Effector memory CD4-positive, alpha-beta T cell (primary cell): ENCODE measurements around the gene GLRX.
A peak's percentile ranks its signal among the peaks of the same experiment; 100 is the strongest.

Source experiments
- DNase-seq, 3 donors: peaks; one replicate each; pipeline ENCODE4 v3.0.0-alpha.2; 2020
- H3K27ac ChIP-seq: 2 replicates; pipeline ENCODE4 v1.7.0; 2013; ENCODE audit warnings: mild to moderate bottlenecking, low read length, moderate library complexity; ENCODE audit not compliant: insufficient read depth, poor library complexity, severe bottlenecking
- H3K27me3 ChIP-seq: replicated peaks from 2 replicates; pipeline ENCODE4 v1.7.0; 2013; ENCODE audit warnings: mild to moderate bottlenecking, low read length; ENCODE audit not compliant: insufficient read depth, control insufficient read depth, poor library complexity, severe bottlenecking
- H3K36me3 ChIP-seq: 2 replicates; pipeline ENCODE4 v1.7.0; 2013; ENCODE audit warnings: mild to moderate bottlenecking, low read length, moderate library complexity; ENCODE audit not compliant: control insufficient read depth, insufficient read depth
- H3K4me1 ChIP-seq: 2 replicates; pipeline ENCODE4 v1.7.0; 2013; ENCODE audit warnings: low read length, mild to moderate bottlenecking; ENCODE audit not compliant: control insufficient read depth, insufficient read depth, poor library complexity, severe bottlenecking
- H3K4me3 ChIP-seq: 2 replicates; pipeline ENCODE4 v1.7.0; 2013; ENCODE audit warnings: low read length, low read depth, mild to moderate bottlenecking; ENCODE audit not compliant: insufficient read depth, poor library complexity, severe bottlenecking
- H3K9me3 ChIP-seq: 2 replicates; pipeline ENCODE4 v1.7.0; 2013; ENCODE audit warnings: mild to moderate bottlenecking, low read length, moderate library complexity; ENCODE audit not compliant: control insufficient read depth

GLRX gene

DNA sequence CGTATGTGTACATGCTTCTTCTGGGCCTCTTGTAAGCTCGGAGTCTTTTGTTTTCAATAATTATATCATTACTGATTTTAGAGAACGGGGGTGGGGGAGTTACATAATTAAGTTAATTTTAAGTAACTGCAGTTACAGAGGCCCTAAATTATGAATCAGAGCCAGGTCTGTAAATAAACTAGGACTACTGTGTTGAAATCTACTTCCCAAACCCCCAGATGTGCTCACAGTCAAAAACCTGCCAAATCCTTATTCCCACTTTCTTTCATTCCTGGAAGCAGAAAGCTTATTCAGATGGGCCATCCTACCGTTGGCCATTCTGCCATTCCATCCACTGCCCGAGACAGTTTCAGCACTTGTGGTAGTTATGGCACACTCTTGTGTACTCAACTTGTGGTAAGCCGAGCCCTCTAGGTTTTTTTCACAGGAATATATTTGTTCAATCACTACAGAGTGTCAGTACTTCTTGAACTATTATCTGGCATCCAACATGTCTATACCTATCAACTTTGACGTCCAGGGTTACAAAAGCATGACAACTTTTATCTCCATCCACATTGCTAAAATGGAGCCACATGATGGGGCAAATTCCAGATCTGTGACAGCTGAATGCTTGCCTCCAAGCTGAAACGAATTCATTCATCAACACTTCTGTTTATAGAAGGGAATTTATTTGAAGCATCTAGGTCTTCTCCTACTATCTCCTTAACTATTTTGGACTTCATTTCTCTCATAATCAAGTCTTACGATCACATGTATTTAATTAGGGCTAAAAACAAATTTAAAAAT lies 37.8 kb downstream of the GLRX start:
- Histone ChIP-seq H3K4me3 (no peak overlapping the region), H3K4me1 (no peaks in the 10 kb centered on the region), H3K9me3 (no peaks in the 10 kb centered on the region), H3K27me3 (no peaks in the 10 kb centered on the region), H3K36me3 (no peaks in the 10 kb centered on the region), H3K27ac (no peak overlapping the region)
- DNase-seq, result no peak

DNA sequence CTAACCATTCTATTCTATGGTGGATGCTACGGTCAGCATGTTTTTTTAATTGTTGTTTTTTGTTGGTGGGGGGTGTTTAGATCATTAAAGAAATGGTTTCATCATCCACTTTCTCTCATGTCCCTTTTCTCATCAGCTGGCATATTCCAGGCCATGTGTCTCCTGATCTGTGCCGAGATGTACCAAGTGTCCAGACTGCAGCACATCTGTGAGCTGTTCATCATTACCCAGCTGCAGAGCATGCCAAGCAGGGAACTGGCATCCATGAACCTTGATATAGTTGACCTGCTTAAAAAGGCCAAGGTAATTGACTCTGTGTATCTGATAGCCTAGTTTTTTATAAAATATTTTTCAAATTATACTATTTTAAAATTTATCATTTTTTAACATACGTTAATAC lies 38.9 kb downstream of the GLRX start:
- no peak overlapping the region for H3K4me3 ChIP-seq
- no peaks in the 10 kb centered on the region for H3K36me3 ChIP-seq
- H3K27ac ChIP-seq, result no peak overlapping the region
- no peaks in the 10 kb centered on the region for H3K27me3 ChIP-seq
- H3K9me3 ChIP-seq, result no peaks in the 10 kb centered on the region
- no peak for DNase-seq
- H3K4me1 ChIP-seq, result no peaks in the 10 kb centered on the region

DNA sequence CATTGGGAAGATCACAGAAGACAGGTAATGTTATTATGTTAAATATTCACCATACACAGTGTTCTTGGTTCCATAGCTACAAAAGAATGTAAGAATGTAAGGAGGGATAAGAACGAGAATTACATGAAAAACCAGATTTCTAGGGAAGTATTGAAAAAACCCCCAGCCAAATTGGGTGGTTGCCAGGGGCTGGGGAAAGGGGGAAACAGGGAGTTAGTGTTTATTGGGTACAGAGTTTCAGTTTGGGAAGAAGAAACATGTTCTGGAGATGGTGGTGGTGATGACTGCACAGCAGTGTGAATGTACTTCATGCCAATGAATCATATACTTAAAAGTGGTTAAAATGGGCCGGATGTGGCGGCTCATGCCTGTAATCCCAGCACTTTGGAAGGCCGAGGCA lies 40.3 kb downstream of the GLRX start:
- no peaks in the 10 kb centered on the region for H3K4me1 ChIP-seq
- H3K27ac ChIP-seq, result no peak overlapping the region
- H3K27me3 ChIP-seq, result no peaks in the 10 kb centered on the region
- H3K36me3 ChIP-seq, result no peaks in the 10 kb centered on the region
- H3K4me3 ChIP-seq, result no peak overlapping the region
- no peaks in the 10 kb centered on the region for H3K9me3 ChIP-seq
- DNase-seq, result no peak

DNA sequence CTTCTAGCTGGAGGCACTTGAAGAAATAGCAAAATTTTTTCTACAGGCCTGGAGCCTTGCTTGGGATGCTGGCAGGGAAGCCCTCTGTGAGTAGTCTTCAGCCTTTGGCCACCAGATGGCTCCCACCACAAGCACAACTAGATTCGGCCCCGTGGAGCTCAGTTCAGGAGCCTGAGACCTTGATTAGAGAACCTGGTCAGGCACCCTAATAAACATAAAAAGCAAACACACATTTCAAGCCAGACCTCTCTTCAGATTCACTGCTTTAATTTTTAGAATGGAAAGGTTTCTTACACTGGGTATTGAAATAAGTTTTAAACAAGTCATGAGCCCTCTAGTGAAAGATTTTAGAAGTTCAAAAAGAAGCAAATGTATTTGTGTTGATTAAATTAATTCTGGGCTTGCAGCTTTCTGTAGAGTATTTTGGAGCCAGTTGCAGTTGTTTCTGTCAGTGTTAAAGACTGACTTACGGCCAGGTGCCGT lies 41.4 kb downstream of the GLRX start:
- H3K27me3 ChIP-seq, result no peaks in the 10 kb centered on the region
- no peaks in the 10 kb centered on the region for H3K9me3 ChIP-seq
- H3K4me1 ChIP-seq, result no peaks in the 10 kb centered on the region
- DNase-seq, result peak; percentile 41 to 62 (median 43)
- H3K36me3 ChIP-seq, result no peaks in the 10 kb centered on the region
- H3K27ac ChIP-seq, result no peak overlapping the region
- H3K4me3 ChIP-seq, result peak overlapping the region; percentile 14

DNA sequence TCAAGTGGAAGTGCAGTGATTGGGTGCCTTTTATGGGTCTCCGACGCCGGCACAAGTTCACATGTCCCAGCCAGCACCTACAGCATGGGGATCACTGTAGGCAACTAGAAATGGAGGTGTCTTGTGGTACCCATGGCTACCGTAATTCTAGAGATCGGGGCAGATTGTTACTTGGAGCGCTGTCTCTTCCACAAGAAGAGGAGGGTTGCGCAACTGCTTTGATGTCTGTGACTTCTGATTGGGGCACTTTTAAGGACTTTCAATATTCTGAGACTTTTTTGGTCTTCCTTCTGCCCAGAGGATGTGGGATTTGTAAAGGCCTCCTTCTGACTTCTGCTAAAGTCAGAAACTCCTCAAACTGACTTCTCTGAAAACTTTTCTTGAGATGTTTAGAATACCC lies 41.9 kb downstream of the GLRX start:
- Histone ChIP-seq H3K4me3 (no peak overlapping the region), H3K27me3 (no peaks in the 10 kb centered on the region), H3K36me3 (no peaks in the 10 kb centered on the region), H3K27ac (no peak overlapping the region), H3K9me3 (no peaks in the 10 kb centered on the region), H3K4me1 (no peaks in the 10 kb centered on the region)
- no peak for DNase-seq

- DNase-seq, result no peak
- Histone ChIP-seq H3K27ac (no peak overlapping the region), H3K36me3 (no peaks in the 10 kb centered on the region), H3K4me3 (no peak overlapping the region), H3K9me3 (no peaks in the 10 kb centered on the region), H3K27me3 (no peaks in the 10 kb centered on the region), H3K4me1 (no peaks in the 10 kb centered on the region)
These were observed 42.9 kb downstream of the GLRX start for GRCh38 chr5:95779611-95780010.

DNA sequence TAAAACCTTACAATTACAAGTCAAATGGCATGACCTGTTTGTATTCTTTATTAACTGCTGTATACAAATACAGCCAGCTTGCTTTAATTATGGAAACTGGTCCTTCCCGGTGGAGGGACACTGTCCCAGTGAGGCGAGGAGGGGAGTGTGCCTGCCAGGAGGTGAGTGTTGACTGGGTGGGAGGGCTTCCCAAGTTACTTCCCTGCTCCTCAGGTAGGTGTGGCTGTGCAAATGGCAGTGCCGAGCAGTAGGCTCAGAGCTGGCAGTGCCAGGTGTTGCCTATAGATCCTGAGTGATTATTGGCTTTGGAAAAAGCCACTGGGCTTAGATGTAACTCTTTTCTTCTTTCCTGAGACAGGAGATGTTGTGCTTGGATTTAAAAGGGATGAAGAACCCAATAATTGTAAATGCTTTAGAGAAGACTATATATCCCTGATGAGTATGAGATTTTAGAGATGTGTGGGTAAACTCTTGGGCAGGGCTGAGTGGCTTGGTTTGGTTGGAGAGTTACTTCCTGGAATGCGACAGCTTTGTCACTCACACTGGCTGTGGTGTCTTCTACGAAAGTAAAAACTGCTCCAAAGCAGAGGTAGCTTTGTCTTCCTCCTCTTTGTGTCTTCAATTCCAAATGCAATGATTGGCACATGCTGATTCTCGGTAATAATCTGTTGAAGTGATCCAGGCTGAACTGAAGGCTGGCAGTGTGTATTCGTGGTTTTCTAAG lies 43.7 kb downstream of the GLRX start:
- no peak for DNase-seq
- Histone ChIP-seq H3K27ac (no peak overlapping the region), H3K4me1 (no peaks in the 10 kb centered on the region), H3K4me3 (no peak overlapping the region), H3K27me3 (no peaks in the 10 kb centered on the region), H3K36me3 (no peaks in the 10 kb centered on the region), H3K9me3 (no peaks in the 10 kb centered on the region)

DNA sequence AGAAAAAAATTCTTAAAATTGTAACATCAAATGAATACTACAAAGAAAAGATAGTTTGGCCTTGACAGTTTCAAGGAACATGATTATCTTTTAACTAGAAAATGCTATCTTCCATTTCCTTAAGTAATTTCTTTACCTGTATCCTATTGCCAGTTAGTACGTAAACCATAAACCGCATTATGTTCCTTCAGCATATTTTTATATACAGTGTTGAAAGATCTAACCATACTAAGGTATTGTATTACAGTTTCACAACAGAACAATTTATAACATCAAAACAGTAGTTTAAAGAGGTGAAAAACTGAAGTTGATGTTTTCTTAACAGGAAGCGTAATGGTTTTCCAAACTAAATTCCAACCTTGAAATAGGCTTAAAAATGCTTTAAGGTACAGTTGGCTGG lies 45.1 kb downstream of the GLRX start:
- H3K27ac ChIP-seq, result no peak overlapping the region

GRCh38 chr5:95773335-95774059 lies 49.0 kb downstream of the GLRX start:
- no peak for DNase-seq
- Histone ChIP-seq H3K4me3 (no peak overlapping the region), H3K27ac (no peak overlapping the region)

More for the DNA sequence above, 45.1 kb downstream of the GLRX start:
- Histone ChIP-seq H3K36me3 (no peaks in the 10 kb centered on the region), H3K4me3 (no peak overlapping the region), H3K4me1 (no peaks in the 10 kb centered on the region), H3K27me3 (no peaks in the 10 kb centered on the region), H3K9me3 (no peaks in the 10 kb centered on the region)
- DNase-seq, result no peak

GRCh38 chr5:95771892-95772291 lies 50.6 kb downstream of the GLRX start:
- Histone ChIP-seq H3K36me3 (no peaks in the 10 kb centered on the region), H3K27me3 (no peaks in the 10 kb centered on the region), H3K27ac (no peak overlapping the region), H3K9me3 (no peaks in the 10 kb centered on the region), H3K4me3 (no peak overlapping the region), H3K4me1 (no peaks in the 10 kb centered on the region)
- DNase-seq, result no peak

More at GRCh38 chr5:95773335-95774059, 49.0 kb downstream of the GLRX start:
- Histone ChIP-seq H3K4me1 (no peaks in the 10 kb centered on the region), H3K36me3 (no peaks in the 10 kb centered on the region), H3K27me3 (no peaks in the 10 kb centered on the region), H3K9me3 (no peaks in the 10 kb centered on the region)
